ENCODE measurements around the gene RAPGEF5. TPM values are rescaled to one million over a fixed set of nuclear protein-coding genes. Genes with fewer than 3 reads are reported as not detected.

RAPGEF5 gene
- total and polyA plus RNA-seq, 4 experiments from 2014 or later, result not detected

GRCh38 chr7:22356010-22356691 lies 803 bp downstream of the RAPGEF5 start:
- no peaks in the 10 kb centered on the region for H3K4me1 ChIP-seq (ENCODE audit: insufficient read depth, low read length)
- no peak overlapping the region for H3K4me3 ChIP-seq (ENCODE audit: low read length in 2 of 2)
- ChIA-PET POLR2A (ENCODE audit: partially characterized antibody) (no interaction called here), CTCF (ENCODE audit: partially characterized antibody) (no interaction called here)
- peaks cover 4 to 15% (median 5%) of the 10 kb centered on the region in 4 donors for H3K4me1 Mint-ChIP-seq
- no peaks in the 10 kb centered on the region for H3K36me3 ChIP-seq (ENCODE audit: insufficient read depth, low read length)
- intact Hi-C loops (cut with micrococcal nuclease), result no loop called here
- H3K27me3 Mint-ChIP-seq, result peaks cover 23 to 38% of the 10 kb centered on the region in 2 donors
- no peak overlapping the region for H3K27ac ChIP-seq (ENCODE audit: low read depth, low read length)
- H3K9me3 ChIP-seq (ENCODE audit: control insufficient read depth in 1 of 2, low read length in 2 of 2), result no peaks in the 10 kb centered on the region
- no peak overlapping the region for H3K27ac Mint-ChIP-seq
- H3K4me3 Mint-ChIP-seq, result peak overlapping the region in 7 of 8 donors; percentile 15 to 66 (median 50)
- H3K9me3 Mint-ChIP-seq, result peaks cover 5 to 23% (median 11%) of the 10 kb centered on the region in 8 donors
- peaks cover 13% of the 10 kb centered on the region for H3K27me3 ChIP-seq (ENCODE audit: insufficient read depth, low read length)
- no peak for DNase-seq
- H3K36me3 Mint-ChIP-seq, result no peaks in the 10 kb centered on the region

GRCh38 chr7:22355620-22356009 lies 1.3 kb downstream of the RAPGEF5 start:
- Mint-ChIP-seq H3K27ac (no peak overlapping the region), H3K36me3 (no peaks in the 10 kb centered on the region), H3K27me3 (peaks cover 24 to 38% of the 10 kb centered on the region in 2 donors), H3K4me1 (peaks cover 4 to 15% (median 5%) of the 10 kb centered on the region in 4 donors), H3K9me3 (peaks cover 5 to 23% (median 11%) of the 10 kb centered on the region in 8 donors), H3K4me3 (peak overlapping the region in 6 of 8 donors; percentile 15 to 63 (median 44))
- intact Hi-C loops (cut with micrococcal nuclease), result no loop called here
- Histone ChIP-seq H3K27me3 (ENCODE audit: insufficient read depth, low read length) (peaks cover 13% of the 10 kb centered on the region), H3K27ac (ENCODE audit: low read depth, low read length) (no peak overlapping the region), H3K4me1 (ENCODE audit: insufficient read depth, low read length) (no peaks in the 10 kb centered on the region), H3K4me3 (ENCODE audit: low read length in 2 of 2) (no peak overlapping the region), H3K36me3 (ENCODE audit: insufficient read depth, low read length) (no peaks in the 10 kb centered on the region), H3K9me3 (ENCODE audit: control insufficient read depth in 1 of 2, low read length in 2 of 2) (no peaks in the 10 kb centered on the region)
- DNase-seq, result no peak
- POLR2A ChIA-PET (ENCODE audit: partially characterized antibody), result no interaction called here
- CTCF ChIA-PET (ENCODE audit: partially characterized antibody), result no interaction called here

DNA sequence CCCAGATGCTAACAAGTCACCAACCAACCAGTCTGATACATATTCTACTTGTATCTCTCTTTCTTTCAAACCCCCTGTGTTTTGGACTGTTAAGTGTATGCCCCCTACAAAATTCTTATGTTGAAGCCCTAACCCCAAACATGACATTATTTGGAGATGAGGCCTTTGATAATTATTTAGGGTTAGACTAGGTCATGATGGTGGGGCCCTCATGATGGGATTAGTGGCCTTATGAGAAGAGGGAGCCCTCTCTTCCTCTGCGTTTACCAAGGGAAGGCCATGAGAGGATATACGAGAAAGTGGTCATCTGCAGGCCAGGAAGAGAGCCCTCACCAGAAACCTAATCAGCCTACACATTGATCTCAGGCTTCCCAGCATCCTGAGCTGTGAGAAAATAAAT lies 2.5 kb downstream of the RAPGEF5 start:
- CTCF ChIA-PET (ENCODE audit: partially characterized antibody), result no interaction called here
- no peaks in the 10 kb centered on the region for H3K36me3 ChIP-seq (ENCODE audit: insufficient read depth, low read length)
- no peak overlapping the region for H3K27ac ChIP-seq (ENCODE audit: low read depth, low read length)
- peaks cover 13% of the 10 kb centered on the region for H3K27me3 ChIP-seq (ENCODE audit: insufficient read depth, low read length)
- H3K9me3 ChIP-seq (ENCODE audit: control insufficient read depth in 1 of 2, low read length in 2 of 2), result no peaks in the 10 kb centered on the region
- peaks cover 5 to 23% (median 11%) of the 10 kb centered on the region in 8 donors for H3K9me3 Mint-ChIP-seq
- no peak overlapping the region for H3K27ac Mint-ChIP-seq
- H3K4me3 Mint-ChIP-seq, result peak overlapping the region in 1 of 8 donors; percentile 5
- intact Hi-C loops (cut with micrococcal nuclease), result no loop called here
- POLR2A ChIA-PET (ENCODE audit: partially characterized antibody), result no interaction called here
- no peaks in the 10 kb centered on the region for H3K36me3 Mint-ChIP-seq
- H3K4me1 Mint-ChIP-seq, result peaks cover 4 to 15% (median 5%) of the 10 kb centered on the region in 4 donors
- no peak overlapping the region for H3K4me3 ChIP-seq (ENCODE audit: low read length in 2 of 2)
- no peak for DNase-seq
- H3K4me1 ChIP-seq (ENCODE audit: insufficient read depth, low read length), result no peaks in the 10 kb centered on the region
- H3K27me3 Mint-ChIP-seq, result peaks cover 26 to 38% of the 10 kb centered on the region in 2 donors

DNA sequence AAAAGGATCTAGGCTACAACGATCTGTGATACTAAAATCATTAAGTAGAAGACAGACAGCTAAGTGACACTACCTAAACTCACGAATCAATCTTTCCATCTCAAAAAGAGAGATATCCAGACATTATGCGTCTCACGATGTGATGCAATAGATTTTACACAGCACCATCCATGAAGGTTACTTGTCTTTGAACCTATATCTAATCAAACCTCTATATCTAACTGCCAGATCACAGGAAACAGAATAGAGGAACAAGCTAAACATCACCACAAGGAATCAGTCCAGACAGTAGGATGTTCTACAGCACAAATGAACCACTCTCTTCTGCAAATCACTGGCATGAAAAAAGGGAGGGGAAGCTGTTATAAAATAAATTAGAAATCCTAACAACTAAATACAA lies 4.1 kb downstream of the RAPGEF5 start:
- Histone ChIP-seq H3K4me1 (ENCODE audit: insufficient read depth, low read length) (no peaks in the 10 kb centered on the region), H3K9me3 (ENCODE audit: control insufficient read depth in 1 of 2, low read length in 2 of 2) (no peaks in the 10 kb centered on the region), H3K4me3 (ENCODE audit: low read length in 2 of 2) (no peak overlapping the region), H3K27ac (ENCODE audit: low read depth, low read length) (no peak overlapping the region), H3K27me3 (ENCODE audit: insufficient read depth, low read length) (peaks cover 13% of the 10 kb centered on the region), H3K36me3 (ENCODE audit: insufficient read depth, low read length) (no peaks in the 10 kb centered on the region)
- no peak for DNase-seq
- H3K4me1 Mint-ChIP-seq, result peaks cover 4 to 14% (median 5%) of the 10 kb centered on the region in 4 donors
- intact Hi-C loops (cut with micrococcal nuclease), result no loop called here
- H3K36me3 Mint-ChIP-seq, result no peaks in the 10 kb centered on the region
- no peak overlapping the region for H3K4me3 Mint-ChIP-seq
- CTCF ChIA-PET (ENCODE audit: partially characterized antibody), result no interaction called here
- H3K9me3 Mint-ChIP-seq, result peaks cover 5 to 23% (median 11%) of the 10 kb centered on the region in 8 donors
- no peak overlapping the region for H3K27ac Mint-ChIP-seq
- H3K27me3 Mint-ChIP-seq, result peaks cover 21 to 30% of the 10 kb centered on the region in 2 donors
- POLR2A ChIA-PET (ENCODE audit: partially characterized antibody), result no interaction called here

GRCh38 chr7:22351878-22352277 lies 5.1 kb downstream of the RAPGEF5 start:
- Mint-ChIP-seq H3K4me3 (no peak overlapping the region), H3K27me3 (peaks cover 15 to 24% of the 10 kb centered on the region in 2 donors), H3K36me3 (no peaks in the 10 kb centered on the region), H3K27ac (no peak overlapping the region), H3K9me3 (peaks cover 5 to 23% (median 11%) of the 10 kb centered on the region in 8 donors), H3K4me1 (peaks cover 0 to 8% (median 2%) of the 10 kb centered on the region in 4 donors)
- no peaks in the 10 kb centered on the region for H3K4me1 ChIP-seq (ENCODE audit: insufficient read depth, low read length)
- no peak overlapping the region for H3K4me3 ChIP-seq (ENCODE audit: low read length in 2 of 2)
- ChIA-PET POLR2A (ENCODE audit: partially characterized antibody) (no interaction called here), CTCF (ENCODE audit: partially characterized antibody) (no interaction called here)
- intact Hi-C loops (cut with micrococcal nuclease), result no loop called here
- H3K27ac ChIP-seq (ENCODE audit: low read depth, low read length), result no peak overlapping the region
- DNase-seq, result no peak
- no peaks in the 10 kb centered on the region for H3K9me3 ChIP-seq (ENCODE audit: control insufficient read depth in 1 of 2, low read length in 2 of 2)
- peaks cover 13% of the 10 kb centered on the region for H3K27me3 ChIP-seq (ENCODE audit: insufficient read depth, low read length)
- no peaks in the 10 kb centered on the region for H3K36me3 ChIP-seq (ENCODE audit: insufficient read depth, low read length)

DNA sequence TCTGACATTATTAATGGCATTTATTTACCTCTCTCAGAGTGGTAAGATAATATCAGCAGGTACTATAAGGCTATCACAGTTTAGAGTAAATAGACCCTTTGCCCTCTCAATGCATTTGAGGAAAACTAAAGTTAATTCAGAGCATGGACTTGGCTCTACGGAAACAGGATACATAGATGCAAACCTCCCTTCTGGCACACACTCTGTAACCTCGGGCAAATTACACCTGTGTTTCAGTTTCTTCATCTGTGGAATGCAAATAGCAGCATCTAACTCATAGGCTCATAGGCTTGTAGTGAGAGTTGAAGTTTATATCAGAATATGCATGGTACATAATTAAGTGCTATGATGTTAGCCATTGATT lies 5.6 kb downstream of the RAPGEF5 start:
- H3K9me3 ChIP-seq (ENCODE audit: control insufficient read depth in 1 of 2, low read length in 2 of 2), result no peaks in the 10 kb centered on the region
- CTCF ChIA-PET (ENCODE audit: partially characterized antibody), result no interaction called here
- no peak for DNase-seq
- H3K27me3 ChIP-seq (ENCODE audit: insufficient read depth, low read length), result peaks cover 12% of the 10 kb centered on the region
- no peak overlapping the region for H3K27ac Mint-ChIP-seq
- no peak overlapping the region for H3K4me3 Mint-ChIP-seq
- POLR2A ChIA-PET (ENCODE audit: partially characterized antibody), result no interaction called here
- H3K4me1 ChIP-seq (ENCODE audit: insufficient read depth, low read length), result no peaks in the 10 kb centered on the region
- peaks cover 15 to 24% of the 10 kb centered on the region in 2 donors for H3K27me3 Mint-ChIP-seq
- peaks cover 5 to 23% (median 11%) of the 10 kb centered on the region in 8 donors for H3K9me3 Mint-ChIP-seq
- intact Hi-C loops (cut with micrococcal nuclease), result no loop called here
- no peak overlapping the region for H3K4me3 ChIP-seq (ENCODE audit: low read length in 2 of 2)
- H3K36me3 ChIP-seq (ENCODE audit: insufficient read depth, low read length), result no peaks in the 10 kb centered on the region
- H3K4me1 Mint-ChIP-seq, result peaks cover 0 to 8% (median 2%) of the 10 kb centered on the region in 4 donors
- no peak overlapping the region for H3K27ac ChIP-seq (ENCODE audit: low read depth, low read length)
- H3K36me3 Mint-ChIP-seq, result no peaks in the 10 kb centered on the region

GRCh38 chr7:22350466-22351328 lies 6.3 kb downstream of the RAPGEF5 start:
- H3K9me3 ChIP-seq (ENCODE audit: control insufficient read depth in 1 of 2, low read length in 2 of 2), result no peaks in the 10 kb centered on the region
- CTCF ChIA-PET (ENCODE audit: partially characterized antibody), result no interaction called here
- no peak overlapping the region for H3K4me3 Mint-ChIP-seq
- no peaks in the 10 kb centered on the region for H3K36me3 Mint-ChIP-seq
- DNase-seq, result no peak
- intact Hi-C loops (cut with micrococcal nuclease), result no loop called here
- H3K27ac Mint-ChIP-seq, result no peak overlapping the region
- no peak overlapping the region for H3K4me3 ChIP-seq (ENCODE audit: low read length in 2 of 2)
- no peak overlapping the region for H3K27ac ChIP-seq (ENCODE audit: low read depth, low read length)
- POLR2A ChIA-PET (ENCODE audit: partially characterized antibody), result no interaction called here
- H3K27me3 ChIP-seq (ENCODE audit: insufficient read depth, low read length), result peaks cover 6% of the 10 kb centered on the region
- H3K9me3 Mint-ChIP-seq, result peaks cover 5 to 23% (median 11%) of the 10 kb centered on the region in 8 donors
- peaks cover 0 to 3% (median 0%) of the 10 kb centered on the region in 4 donors for H3K4me1 Mint-ChIP-seq
- peaks cover 9 to 25% of the 10 kb centered on the region in 2 donors for H3K27me3 Mint-ChIP-seq
- no peaks in the 10 kb centered on the region for H3K36me3 ChIP-seq (ENCODE audit: insufficient read depth, low read length)
- H3K4me1 ChIP-seq (ENCODE audit: insufficient read depth, low read length), result no peaks in the 10 kb centered on the region
